ENCODE results near the gene LRRC31.

LRRC31 gene

DNA sequence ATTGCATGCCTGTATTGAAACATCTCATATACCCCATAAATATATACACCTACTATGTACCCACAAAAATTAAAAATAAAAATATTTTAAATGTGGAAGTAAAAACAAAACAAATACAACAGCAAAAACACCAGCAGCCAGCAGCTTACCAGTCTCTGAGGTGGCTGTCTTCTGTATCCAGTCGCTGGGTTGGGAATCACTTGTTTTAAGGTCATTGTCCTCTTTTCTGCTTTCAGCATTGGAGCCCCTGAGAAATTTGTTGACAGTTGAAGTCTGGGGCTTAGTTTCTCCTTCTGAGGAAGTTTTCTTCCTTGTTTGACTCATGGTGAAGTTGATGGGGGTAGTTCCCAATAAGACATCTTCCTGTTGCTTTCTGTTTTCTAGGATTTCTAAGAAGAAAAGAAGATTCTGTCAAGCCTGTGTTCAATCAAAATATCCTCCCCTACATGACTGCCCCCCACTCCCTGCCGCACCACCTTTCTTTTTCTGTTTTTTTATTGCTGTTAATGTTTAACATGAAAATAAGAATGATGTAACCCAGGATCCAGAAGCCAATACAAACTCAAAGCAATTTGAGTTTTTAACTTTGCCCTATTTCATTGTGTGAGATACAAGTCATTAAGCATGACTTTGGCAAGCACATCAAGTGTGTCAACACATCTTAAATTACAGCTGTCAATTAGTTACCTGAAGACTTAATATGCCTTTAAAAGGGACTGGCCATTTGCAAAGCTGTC lies at the start of gene LRRC31:
Gene LRRC31 (minus strand): TSS at position 452 of the 737 bp plus-strand sequence. CDS start 128 bp downstream, at position 324.
- in situ Hi-C loops (cut with HindIII; ENCODE audit: low sequenced_read_pairs), result no loop called here

DNA sequence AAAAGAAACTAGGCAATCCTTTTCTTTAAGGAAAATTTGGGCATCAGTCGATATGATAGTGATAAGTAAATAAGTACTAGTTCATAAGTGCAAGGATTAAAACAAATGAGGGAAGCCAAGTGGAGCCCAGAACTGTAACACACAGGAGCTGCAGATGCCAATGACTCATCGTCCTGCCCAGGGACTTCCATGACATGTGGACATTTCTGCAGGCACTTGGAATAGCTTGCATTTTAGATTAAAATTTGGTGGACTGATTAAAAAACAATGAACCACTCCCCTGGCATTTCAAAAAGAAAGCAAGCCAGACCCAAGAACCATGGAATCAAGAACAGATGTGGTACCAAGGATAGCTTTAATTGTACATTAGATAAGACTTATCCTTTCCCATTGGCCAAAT lies 44.6 kb upstream of the LRRC31 start:
- in situ Hi-C loops (cut with HindIII; ENCODE audit: low sequenced_read_pairs), result no loop called here

DNA sequence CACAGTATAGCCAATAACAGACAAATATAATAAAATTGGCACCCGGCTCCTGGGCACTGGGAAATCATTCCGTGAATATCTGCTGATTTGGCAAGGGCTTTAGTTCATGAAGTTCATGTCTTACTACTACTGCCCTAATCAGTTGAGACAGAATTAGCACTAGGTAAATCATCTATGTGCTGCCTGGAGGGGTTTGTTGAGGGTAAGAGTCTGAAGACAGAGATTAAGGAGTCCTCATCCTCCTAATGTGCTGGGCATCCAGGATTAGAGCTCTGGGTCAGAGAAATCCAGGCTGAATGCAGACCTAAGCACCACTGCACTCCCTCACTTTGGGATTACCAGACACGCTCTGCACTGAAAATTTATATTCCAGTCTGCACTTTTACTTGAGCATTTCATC lies 43.6 kb upstream of the LRRC31 start:
- in situ Hi-C loops (cut with HindIII; ENCODE audit: low sequenced_read_pairs), result no loop called here

DNA sequence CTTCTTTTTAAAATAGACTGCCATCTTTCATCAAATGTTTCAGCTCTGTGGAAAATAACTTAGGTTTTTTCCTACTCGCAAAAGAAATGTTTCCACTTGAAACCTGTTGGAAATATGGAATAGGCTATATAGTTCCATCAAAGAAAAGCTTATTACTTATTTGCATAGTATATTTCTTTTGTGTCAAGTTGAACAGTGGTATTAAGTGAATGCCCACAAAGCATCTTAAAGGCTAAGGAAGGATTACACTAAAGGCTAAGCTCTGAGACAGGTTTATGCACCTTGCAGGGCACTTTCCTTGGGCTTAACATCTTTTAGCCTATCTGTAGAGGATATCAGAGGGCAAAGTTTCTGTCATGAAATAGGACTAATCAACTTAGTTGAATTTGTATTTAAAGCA lies 41.5 kb upstream of the LRRC31 start, which contains the start of gene SAMD7:
Gene SAMD7 (plus strand): TSS at position 301 of the 400 bp plus-strand sequence. CDS start 7,927 bp downstream, outside the sequence.
- in situ Hi-C loops (cut with HindIII; ENCODE audit: low sequenced_read_pairs), result no loop called here

DNA sequence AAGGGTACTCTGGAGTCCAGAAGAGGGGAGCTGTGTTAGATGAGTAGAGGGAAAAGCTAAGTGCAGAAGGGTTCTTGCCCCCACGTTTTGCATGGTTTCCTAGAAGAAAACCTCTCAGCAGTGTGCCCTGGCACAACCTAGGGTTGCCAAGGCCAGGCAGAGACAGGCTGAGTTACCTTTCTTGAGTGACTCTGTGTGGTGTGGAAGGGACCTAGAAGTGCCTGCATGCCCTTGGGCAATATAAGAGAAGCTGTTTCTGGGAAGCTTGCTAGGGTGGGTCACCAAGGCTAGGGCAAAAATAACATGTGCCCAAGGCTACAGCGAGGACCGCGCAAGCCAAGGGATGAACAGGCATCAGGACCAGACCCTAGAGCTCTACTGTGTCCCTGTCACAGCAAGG lies 38.2 kb upstream of the LRRC31 start:
- in situ Hi-C loops (cut with HindIII; ENCODE audit: low sequenced_read_pairs), result no loop called here

DNA sequence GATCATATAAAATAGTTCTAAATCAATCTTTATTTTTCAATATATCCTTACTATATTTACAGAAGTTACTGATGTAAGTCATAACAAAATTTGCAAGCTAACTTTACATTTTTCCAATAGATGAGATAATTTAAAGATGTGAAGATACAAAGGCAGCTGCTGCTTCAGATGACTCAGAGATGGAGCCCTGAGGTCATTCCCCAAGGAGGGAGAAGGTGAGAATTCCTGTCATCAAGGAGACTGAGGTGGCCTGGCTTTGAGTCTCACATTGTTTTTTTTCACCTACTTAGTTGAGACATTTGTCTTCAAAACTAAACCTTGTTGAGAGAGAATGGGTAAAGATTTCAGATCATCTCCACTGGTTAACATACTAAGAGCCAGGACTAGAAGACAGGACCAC lies 37.7 kb upstream of the LRRC31 start:
- in situ Hi-C loops (cut with HindIII; ENCODE audit: low sequenced_read_pairs), result no loop called here

DNA sequence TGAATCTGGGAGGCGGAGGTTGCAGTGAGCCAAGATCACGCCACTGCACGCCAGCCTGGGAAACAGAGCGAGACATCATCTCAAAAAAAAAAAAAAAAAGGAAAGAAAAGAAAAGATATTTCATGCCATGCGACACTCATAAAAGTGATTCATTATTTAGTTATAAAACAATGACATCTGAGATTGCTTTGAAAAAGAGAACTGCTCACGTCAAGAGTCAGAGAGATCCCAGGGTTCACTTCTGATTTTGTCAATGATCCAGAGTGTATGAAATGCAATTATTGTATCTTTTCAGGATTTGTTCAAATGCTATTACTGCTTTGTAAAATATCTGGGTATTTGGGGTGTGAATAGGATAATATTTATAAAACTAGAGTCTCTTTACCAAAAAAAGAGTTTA lies 35.7 kb upstream of the LRRC31 start:
- in situ Hi-C loops (cut with HindIII; ENCODE audit: low sequenced_read_pairs), result no loop called here

DNA sequence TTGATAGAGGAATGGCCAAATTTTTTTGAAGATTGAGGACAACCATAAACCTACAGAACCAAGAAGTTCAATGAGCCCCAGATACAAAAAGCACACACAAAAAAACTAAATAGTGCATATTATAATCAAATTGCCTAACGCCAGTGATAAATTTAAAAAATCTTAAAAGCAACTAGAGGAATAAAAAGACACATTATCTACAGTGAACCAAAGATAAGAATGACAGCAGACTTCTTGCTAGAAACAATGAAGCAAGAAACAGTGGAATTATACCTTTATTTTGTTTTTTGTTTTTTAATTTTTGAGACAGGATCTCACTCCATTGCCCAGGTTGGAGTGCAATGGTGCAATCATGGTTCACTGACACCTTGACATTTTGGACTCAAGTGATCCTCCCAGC lies 31.7 kb upstream of the LRRC31 start:
- in situ Hi-C loops (cut with HindIII; ENCODE audit: low sequenced_read_pairs), result no loop called here

DNA sequence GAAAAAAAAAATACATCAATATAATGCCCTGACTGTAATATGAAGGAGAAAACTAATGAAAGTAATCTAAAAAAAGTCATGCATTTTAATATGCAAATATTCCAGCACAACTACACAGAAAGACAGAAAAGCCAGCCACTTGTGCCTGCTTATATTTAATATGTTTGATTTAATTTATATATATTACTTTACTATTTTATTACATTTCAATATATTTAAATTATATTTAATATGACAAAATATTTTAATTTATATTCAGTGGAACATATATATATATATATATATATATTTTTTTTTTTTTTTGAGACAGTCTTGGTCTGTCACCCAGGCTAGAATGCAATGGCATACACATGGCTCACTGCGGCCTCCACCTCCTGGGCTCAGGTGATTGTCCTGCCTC lies 27.5 kb upstream of the LRRC31 start:
- in situ Hi-C loops (cut with HindIII; ENCODE audit: low sequenced_read_pairs), result no loop called here

DNA sequence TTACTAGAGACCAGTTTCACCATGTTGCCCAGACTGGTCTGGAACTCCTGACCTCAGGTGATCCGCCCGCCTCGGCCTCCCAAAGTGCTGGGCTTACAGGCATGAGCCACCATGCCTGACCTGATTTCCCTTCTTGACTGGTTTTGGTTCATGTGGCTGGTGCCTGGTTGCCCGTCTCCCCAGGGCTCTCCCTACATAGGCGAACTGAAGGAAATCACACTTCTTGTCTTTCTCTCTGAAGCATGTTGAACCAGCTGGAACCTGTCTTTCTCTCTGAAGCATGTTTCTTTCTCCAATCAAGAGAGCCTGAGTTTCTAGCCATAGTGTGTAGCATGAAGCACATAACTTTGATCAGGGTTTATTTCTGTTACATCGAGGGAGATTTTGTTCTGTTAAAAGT lies 25.3 kb upstream of the LRRC31 start:
- in situ Hi-C loops (cut with HindIII; ENCODE audit: low sequenced_read_pairs), result no loop called here

DNA sequence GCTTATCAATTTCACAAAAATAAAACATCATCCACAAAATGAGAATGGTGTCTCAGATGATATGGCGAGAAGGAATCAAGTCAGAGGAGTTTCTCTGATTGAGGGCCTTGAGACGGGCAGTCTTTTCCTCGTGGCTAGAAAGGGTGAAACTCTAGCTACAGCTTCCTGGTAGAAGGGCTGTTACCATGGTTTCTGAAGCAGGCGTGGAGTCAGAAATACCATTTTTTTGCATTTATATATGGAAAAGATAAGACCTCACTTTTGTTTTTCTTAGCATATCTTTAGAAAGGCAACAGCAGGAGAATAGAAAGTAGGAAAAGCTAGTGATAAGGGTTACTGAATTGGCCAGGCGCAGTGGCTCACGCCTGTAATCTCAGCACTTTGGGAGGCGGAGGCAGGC lies 24.4 kb upstream of the LRRC31 start:
- in situ Hi-C loops (cut with HindIII; ENCODE audit: low sequenced_read_pairs), result no loop called here

DNA sequence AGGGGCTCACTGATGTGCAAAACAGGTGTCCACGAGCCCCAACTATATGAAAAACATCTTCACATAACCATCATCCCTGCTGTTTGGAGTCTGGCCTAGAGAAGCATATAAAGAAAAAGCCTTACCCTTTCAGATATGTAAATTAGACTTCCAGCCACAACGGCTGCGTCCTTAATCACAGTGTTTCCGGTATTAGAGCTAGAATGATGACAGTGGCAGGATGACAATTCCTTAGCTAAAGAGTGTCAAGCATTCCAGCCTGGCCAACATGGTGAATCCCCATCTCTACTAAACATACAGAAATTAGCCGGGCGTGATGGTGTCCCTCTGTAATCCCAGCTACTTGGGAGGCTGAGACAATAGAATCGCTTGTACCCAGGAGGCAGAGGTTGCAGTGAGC lies 22.2 kb upstream of the LRRC31 start:
- in situ Hi-C loops (cut with HindIII; ENCODE audit: low sequenced_read_pairs), result no loop called here

DNA sequence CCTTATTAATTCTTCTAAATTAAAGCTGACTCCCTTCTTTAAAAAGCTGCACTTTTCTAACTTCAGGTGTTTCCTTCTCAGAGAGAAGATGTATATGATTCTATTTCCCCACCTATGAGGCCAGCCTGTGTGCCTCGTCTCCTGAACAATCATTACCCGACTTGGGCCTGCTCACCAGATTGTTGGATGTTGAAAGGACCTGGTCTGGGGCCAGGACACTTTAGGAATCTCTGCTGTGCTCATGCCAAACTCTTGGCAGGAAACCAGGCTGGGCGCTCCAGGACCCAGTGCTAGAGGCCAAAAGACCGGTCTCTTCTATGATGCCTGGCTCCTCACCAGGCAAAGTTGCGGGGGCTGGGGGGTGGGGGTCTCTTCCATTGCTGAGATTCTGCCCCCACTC lies 16.9 kb upstream of the LRRC31 start:
- in situ Hi-C loops (cut with HindIII; ENCODE audit: low sequenced_read_pairs), result no loop called here

DNA sequence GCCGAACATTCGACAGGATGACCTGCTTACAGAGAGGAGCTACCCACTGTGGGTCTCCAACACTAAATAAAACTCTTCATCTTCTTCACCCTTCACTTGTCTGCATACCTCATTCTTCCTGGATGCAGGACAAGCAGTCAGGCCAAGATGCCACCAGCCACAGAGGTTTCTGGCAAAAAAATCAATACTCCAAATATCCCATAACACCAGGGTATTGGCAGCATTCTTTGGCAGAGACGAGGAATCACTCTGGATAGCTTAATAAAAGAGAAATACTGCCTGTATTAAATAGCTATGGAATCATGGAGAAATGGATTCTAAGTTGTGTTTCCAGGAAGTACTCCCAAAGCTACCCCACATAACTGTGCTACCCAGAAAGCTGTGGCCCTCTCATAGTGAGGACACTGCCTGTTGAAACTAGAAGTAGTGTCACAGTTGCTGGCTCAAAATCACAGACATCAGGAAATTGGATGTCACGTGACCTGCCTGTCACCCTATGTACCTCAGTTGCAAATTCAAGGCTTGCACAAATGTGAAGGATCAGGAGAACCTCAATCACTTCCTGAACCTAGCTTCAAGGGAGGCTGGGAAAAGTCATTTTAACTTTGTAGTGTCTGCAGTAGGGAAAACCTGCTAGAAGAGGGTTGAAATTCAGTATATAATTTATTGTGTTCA lies 11.0 kb upstream of the LRRC31 start:
- in situ Hi-C loops (cut with HindIII; ENCODE audit: low sequenced_read_pairs), result no loop called here

DNA sequence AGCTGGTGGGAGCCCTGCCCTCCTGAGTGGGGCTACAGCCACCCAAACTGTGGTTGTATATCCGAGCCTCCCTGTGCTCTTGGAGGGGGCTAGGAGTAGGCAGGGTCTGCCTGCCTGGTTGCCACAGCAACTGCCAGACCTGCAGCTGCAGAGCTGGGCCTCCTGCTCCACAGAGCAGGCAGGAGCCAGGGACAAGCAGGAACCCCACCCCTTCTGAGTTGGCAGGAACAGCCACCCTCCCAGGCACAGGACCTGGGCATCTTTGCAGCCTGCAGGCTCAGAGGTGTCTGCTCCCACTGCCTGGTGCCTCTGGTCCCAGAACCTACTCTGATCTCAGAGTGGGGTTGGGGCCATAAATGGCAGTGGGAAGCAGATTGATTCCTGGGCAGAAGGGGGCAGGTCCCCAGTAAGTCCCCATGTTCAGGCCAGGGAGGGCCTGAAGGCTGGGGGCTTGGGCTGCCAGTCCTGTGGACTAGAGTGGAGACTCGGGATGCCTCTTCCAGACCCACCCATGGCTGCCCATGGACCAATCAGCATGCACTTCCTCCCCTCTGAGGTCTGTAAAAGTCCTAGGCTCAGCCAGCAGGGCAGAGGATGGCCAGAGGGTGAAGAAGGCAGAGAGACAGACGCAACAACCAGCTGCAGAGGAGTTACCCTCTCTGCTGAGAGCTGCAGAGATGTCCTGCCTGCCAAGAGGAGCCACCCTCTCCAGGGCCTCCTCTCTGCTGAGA lies 10.3 kb upstream of the LRRC31 start:
- in situ Hi-C loops (cut with HindIII; ENCODE audit: low sequenced_read_pairs), result no loop called here

DNA sequence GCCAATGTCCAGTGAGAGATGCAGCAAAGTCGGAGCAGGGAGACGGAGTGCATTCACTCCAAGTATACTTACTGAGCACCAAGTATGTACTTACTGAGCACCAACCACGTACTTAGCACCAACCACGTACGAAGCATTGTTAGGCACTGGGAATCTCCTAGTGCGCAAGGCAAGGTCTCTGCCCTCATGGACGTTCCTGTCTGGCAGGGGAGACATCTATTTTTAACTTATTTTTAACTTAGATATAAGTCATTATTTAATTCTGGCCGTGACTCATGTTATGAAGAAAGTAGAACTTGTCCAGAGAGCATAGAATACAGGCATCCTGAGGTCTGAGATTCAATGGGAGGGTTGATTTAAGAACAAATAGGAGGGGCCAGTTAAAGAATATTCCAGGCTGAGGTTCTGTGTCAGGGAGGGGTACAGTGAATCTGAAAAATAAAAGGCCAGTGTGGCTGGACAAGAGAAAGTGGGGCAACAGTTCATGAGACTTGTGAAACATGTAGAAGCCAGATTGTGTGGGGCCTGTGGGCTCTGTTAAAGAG lies 9.3 kb upstream of the LRRC31 start:
- in situ Hi-C loops (cut with HindIII; ENCODE audit: low sequenced_read_pairs), result no loop called here

DNA sequence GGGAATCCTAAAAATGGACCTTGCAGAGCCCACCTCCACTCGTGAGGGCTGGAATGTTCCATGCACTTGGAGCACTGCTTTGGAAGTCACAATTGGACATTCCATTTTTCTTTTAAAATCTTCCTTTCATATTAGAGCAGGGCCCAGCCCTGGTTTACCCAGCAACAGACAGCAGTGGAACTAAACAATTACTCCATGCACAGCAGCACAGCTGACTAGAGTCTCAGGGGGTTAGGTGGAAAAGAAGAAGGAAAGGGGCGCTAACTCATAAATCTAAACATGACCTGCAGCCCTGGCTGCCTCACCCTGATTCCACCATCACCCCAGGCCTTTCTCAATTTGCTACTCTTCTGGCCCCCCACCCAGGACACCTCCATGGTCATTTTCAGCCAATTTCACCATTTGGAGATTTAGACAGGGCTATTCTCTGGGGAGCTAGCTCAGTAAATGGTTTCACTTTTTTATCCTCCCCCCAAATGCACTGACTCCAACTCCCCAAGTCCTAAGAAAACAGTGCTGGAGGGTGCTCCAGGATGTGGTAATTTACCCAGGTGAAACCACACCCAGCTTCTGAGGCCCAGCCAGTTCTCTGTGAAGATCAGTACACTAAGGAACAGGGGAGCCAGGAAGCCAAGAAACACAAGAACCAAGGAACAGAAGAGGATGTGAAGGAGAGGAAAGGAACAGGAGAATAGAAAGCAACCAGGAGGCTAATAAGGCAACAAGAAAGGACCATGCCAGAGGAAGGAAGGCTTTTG lies 1.6 kb upstream of the LRRC31 start:
- in situ Hi-C loops (cut with HindIII; ENCODE audit: low sequenced_read_pairs), result no loop called here

DNA sequence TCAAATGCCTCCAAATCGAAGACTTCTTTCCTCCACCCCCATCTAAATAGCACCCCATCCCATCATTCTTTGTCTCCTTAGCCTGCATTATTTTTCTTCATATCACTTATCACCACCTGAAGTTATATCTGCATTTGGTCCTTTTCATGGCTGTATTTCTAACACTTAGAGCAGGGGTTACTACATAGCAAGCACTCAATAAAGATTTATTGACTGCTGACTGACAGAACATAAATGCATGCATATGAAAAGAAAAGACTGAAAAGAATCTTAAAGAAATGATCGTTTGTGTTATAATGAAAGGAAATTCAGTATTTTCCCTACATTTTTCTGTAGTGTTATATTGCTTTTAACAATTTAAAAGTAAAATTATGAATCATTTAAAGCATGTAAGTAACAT lies 1.4 kb downstream of the LRRC31 start:
- in situ Hi-C loops (cut with HindIII; ENCODE audit: low sequenced_read_pairs), result no loop called here

DNA sequence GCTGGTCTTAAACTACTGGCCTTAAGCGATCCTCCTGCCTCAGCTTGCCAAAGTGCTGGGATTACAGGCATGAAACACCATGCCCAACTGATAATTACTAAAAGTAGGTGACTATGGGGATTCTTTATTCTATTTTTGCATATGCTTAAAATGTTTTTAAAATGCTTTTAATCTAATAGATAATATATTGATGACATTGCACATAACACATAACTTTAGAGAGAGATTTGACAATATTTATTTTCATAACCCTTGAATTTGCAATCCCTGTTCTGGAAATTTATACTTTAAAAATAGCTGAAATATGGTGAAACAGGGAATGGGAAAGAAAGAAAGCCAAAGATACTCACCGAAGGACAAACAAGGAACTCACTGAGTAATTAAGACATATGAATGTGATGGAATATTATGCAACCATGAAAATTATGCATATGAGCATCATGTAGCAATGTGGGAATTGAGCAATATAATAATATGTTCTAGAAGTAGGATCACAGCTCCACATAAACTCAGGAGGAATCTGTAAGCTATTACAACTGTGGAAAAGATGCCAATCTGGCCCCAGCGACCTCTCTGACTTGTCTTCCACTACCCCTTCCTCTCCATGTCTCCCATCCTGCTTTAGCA lies 2.0 kb downstream of the LRRC31 start:
- in situ Hi-C loops (cut with HindIII; ENCODE audit: low sequenced_read_pairs), result no loop called here

DNA sequence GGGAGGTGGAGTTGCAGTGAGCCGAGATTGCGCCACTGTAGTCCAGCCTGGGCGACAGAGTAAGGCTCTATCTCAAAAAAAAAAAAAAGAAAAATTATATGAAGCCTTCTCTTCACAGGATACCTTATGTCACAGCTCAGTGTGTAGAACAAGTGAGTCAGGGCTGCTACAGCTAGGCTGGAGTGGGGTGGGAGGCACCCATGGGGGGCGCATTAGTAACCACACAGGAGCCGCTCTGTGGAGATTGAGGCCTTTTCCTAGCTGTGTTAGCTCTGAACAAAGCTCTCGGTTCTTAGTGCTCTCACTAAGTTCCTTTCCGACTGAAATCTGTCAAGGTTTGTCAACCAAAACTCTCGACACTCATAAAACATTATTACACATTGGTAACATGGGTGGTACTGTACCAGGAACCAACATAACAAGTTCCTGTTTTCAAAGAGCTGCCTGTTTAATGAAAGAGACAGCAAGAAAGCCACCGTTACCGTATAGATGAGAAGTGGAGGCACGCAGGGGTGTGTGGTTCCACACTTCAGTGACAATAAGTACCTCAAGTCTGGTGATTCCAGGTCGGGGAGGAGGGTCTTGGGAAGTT lies 4.5 kb downstream of the LRRC31 start:
- in situ Hi-C loops (cut with HindIII; ENCODE audit: low sequenced_read_pairs), result no loop called here
